ENCODE results near the gene LRRFIP1.

LRRFIP1 gene

GRCh38 chr2:237694415-237695194 is 67.2 kb downstream of the LRRFIP1 start:
- no peak for TF ChIP-seq CTCF (IDR thresholded peaks at IDR 0.05; ENCODE audit: control insufficient read depth, insufficient read depth, low read depth, low read length, missing control alignments)
- no peak overlapping the region for H3K4me3 ChIP-seq (ENCODE audit: control insufficient read depth, low read depth, low read length)
- no peak for DNase-seq (ENCODE audit: low read depth)

- H3K4me3 ChIP-seq (ENCODE audit: control insufficient read depth, low read depth, low read length): no peak overlapping the region
- DNase-seq (ENCODE audit: low read depth): peak; percentile 76
- TF ChIP-seq CTCF (IDR thresholded peaks at IDR 0.05; ENCODE audit: control insufficient read depth, insufficient read depth, low read depth, low read length, missing control alignments): no peak
Observed at GRCh38 chr2:237695201-237695780, 67.9 kb downstream of the LRRFIP1 start.

- no peak for TF ChIP-seq CTCF (IDR thresholded peaks at IDR 0.05; ENCODE audit: control insufficient read depth, insufficient read depth, low read depth, low read length, missing control alignments)
- no peak overlapping the region for H3K4me3 ChIP-seq (ENCODE audit: control insufficient read depth, low read depth, low read length)
- no peak for DNase-seq (ENCODE audit: low read depth)
Observed at GRCh38 chr2:237696461-237696860, 69.1 kb downstream of the LRRFIP1 start.

- DNase-seq (ENCODE audit: low read depth): no peak
- H3K4me3 ChIP-seq (ENCODE audit: control insufficient read depth, low read depth, low read length): no peak overlapping the region
- TF ChIP-seq CTCF (IDR thresholded peaks at IDR 0.05; ENCODE audit: control insufficient read depth, insufficient read depth, low read depth, low read length, missing control alignments): no peak
Observed at GRCh38 chr2:237697586-237698357, 70.4 kb downstream of the LRRFIP1 start.

GRCh38 chr2:237698358-237698694 is 70.9 kb downstream of the LRRFIP1 start:
- no peak for DNase-seq (ENCODE audit: low read depth)
- H3K4me3 ChIP-seq (ENCODE audit: control insufficient read depth, low read depth, low read length): no peak overlapping the region
- TF ChIP-seq CTCF (IDR thresholded peaks at IDR 0.05; ENCODE audit: control insufficient read depth, insufficient read depth, low read depth, low read length, missing control alignments): no peak

- DNase-seq (ENCODE audit: low read depth): no peak
- no peak overlapping the region for H3K4me3 ChIP-seq (ENCODE audit: control insufficient read depth, low read depth, low read length)
- no peak for TF ChIP-seq CTCF (IDR thresholded peaks at IDR 0.05; ENCODE audit: control insufficient read depth, insufficient read depth, low read depth, low read length, missing control alignments)
Observed at GRCh38 chr2:237699870-237700511, 72.6 kb downstream of the LRRFIP1 start.
